Measurements from ENCODE around the gene SLC22A17.
A peak's percentile ranks its signal among the peaks of the same experiment; 100 is the strongest.
"Not testable (repeated sequence)": the region's sequence is repeated elsewhere in the genome, so short reads cannot be mapped to it uniquely, and the experiment has no call there.

The SLC22A17 gene

DNA sequence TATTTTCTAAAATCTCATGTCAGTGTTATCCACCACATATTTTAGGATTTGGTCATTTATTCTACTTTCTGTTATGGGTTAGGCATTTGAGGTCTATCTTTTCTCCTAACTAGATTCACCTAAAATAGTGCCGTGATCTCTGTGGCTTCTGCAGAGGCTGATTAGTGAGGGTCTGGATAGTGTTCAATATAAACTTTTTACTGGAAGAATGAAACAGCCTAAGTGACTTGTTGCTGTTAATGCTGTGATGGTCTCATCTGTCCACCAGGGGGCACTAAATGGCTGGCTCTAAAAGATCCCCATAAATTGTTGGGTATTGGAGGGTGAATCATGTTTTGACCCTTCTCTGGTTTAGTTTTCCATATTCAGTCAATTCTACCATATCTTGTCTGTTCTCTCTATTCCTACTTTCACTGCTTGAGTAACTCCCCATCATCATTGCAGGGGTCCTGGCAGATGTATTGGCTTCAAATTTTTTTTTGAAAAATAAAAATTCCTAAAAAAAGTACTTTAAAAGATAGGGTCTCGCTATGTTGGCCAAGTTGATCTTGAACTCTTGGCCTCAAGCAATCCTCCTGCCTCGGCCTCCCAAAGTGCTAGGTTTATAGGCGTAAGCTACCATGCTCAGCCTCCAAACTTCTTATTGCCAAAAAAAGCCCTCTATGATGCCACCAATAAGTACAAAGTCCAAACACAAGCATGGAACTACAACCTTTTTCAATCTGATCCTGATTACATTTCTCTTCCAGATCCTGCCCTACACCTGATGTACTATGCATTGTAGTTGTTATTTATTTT lies 24.5 kb downstream of the SLC22A17 start:
- DNase-seq: peak in 1 of 2 experiments; percentile 67

DNA sequence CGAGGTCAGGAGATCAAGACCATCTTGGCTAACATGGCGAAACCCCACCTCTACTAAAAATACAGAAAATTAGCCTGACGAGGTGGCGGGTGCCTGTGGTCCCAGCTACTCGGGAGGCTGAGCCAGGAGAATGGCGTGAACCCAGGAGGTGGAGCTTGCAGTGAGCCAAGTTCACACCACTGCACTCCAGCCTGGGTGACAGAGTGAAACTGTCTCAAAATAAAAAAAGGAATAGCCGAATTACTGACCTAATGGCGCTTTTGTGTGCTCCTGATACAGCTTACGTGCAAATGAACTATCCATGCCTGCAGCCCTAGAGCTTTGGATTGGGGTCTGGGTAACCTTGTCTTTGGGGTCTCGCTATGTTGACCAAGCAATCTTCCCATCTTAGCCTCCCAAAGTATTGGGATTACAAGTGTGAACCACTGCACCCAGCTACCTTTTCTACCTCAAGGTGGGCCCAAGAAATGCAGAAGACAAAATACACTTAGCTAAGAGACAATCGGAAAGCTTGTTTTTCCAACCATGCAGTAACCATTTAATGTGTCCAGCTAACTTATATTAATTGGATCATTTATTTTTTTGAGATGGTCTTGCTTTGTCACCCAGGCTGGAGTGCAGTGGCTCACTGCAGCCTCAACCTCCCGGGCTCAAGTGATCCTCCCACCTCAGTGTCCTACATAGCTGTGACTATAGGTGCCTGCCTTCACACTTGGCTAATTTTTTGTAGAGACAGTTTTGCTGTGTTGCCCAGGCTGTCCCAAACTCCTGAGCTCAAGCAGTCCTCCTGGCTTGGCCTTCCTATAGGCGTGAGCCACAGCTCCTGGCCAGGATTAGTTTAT lies 26.0 kb downstream of the SLC22A17 start:
- no peak for DNase-seq

DNA sequence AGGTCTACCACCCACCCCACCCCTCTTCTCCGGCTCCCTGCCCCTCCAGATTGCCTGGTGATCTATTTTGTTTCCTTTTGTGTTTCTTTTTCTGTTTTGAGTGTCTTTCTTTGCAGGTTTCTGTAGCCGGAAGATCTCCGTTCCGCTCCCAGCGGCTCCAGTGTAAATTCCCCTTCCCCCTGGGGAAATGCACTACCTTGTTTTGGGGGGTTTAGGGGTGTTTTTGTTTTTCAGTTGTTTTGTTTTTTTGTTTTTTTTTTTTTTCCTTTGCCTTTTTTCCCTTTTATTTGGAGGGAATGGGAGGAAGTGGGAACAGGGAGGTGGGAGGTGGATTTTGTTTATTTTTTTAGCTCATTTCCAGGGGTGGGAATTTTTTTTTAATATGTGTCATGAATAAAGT lies 26.9 kb downstream of the SLC22A17 start:
- DNase-seq: not testable (repeated sequence)

DNA sequence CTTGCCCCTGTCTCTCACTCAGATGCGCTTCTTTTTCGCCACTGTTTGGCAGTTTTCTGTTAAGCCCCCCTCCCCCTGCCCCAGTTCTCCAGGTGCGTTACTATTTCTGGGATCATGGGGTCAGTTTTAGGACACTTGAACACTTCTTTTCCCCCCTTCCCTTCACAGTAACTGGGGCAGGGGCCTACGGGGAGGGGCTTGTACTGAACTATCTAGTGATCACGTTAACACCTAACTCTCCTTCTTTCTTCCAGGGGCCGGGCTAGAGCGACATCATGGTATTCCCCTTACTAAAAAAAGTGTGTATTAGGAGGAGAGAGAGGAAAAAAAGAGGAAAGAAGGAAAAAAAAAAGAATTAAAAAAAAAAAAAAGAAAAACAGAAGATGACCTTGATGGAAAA lies 27.7 kb downstream of the SLC22A17 start:
- DNase-seq: no peak

DNA sequence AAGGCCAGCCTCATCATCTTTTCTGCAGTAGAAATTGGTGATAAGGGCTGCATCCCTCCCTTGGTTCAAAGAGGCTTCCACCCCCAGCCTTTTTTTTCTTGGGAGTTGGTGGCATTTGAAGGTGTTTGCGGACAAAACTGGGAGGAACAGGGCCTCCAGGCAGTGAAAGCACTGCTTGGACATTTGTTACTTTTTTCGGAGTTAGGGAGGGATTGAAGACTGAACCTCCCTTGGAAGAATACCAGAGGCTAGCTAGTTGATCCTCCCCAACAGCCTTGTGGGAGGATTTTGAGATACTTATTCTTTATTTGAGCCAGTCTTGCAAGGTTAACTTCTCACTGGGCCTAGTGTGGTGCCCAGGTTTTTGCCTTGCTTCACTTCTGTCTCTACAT lies 28.2 kb downstream of the SLC22A17 start:
- DNase-seq: no peak

DNA sequence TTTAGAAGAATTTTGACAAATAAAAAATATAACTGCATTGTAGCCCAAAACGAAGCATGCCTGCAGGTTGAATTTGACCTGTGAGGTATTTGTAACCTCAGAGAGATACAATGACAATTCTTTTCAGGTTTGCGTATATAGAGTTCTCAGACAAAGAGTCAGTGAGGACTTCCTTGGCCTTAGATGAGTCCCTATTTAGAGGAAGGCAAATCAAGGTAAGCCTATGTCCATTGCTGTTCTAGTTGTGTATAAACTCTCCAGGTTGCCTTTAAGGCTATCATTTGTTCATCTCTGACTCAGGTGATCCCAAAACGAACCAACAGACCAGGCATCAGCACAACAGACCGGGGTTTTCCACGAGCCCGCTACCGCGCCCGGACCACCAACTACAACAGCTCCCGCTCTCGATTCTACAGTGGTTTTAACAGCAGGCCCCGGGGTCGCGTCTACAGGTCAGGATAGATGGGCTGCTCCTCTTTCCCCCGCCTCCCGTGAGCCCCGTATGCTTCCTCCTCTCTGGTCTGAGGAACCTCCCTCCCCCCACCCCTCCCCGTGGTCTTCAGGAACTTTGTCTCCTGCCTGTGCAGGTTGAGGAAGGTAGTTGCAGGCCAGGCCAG lies 28.7 kb downstream of the SLC22A17 start:
- DNase-seq: no peak

DNA sequence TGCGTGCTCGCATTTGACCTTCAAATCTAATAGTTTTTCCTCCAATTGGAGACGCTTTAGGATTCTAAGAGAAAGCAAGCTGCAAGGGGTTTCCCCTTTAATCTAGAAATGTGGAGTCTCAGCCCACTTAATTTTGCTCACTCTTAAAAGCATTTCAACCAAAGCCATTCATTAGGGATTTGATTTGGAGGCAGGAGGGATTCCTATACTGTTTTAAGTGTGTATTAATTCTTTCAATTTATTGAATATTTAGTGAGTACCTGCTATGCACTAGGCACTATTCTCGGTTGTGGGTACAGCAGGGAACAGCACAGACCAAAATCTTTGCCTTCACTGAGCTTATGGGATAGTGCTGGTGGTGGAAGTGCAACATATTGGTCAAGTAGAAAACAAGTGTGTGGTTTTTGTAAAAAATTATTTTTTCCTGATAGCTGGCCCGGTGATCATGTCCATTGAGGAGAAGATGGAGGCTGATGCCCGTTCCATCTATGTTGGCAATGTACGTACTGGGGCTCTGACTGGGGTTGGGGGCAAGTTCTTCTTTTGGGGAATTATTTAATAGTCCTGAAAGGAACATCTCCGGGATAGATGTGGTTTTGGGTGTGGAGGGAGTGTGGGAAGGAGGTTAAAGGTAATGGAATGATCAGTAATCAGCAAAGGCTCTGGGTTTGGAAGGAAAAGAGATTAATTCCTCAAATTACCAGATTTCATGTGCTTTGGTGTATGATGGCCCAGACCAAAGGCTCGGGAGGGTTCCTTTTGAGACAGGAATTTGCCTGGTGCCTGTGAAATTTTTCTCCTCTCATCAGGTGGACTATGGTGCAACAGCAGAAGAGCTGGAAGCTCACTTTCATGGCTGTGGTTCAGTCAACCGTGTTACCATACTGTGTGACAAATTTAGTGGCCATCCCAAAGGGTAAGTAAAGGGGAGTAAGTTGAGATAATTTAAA lies 29.8 kb downstream of the SLC22A17 start:
- DNase-seq: no peak

DNA sequence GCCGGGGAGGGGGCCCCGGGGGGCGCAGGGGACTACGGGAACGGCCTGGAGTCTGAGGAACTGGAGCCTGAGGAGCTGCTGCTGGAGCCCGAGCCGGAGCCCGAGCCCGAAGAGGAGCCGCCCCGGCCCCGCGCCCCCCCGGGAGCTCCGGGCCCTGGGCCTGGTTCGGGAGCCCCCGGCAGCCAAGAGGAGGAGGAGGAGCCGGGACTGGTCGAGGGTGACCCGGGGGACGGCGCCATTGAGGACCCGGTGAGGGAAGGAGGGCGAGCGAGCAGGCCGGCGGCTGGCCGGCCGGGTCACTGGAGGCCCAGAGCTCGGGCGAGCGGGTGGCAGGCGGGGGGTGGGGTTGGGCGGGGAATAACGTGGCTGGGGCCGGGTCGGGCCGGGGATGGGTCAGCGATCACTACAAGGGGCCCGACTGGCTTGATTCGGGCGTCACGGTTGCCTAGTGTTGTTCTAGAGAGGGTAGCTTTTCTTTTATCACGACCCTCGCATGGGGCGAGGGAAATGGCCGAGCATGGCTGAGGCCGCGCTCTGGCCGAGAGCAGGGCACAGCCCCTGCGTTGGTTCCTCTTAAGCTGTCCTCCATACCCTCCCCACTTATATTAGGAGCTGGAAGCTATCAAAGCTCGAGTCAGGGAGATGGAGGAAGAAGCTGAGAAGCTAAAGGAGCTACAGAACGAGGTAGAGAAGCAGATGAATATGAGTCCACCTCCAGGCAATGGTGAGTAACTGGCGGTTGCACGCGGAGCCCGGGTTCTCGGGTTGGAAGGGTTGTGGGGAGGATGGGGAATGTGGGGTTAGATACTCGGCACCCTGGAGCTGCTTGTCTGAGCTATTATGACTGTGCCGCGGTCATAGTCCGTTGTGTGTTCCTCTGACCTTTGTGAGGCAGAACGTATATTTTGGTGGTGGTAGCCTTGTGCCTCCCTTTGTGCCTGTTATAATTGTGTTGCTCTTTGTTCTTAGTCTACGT lies 30.8 kb downstream of the SLC22A17 start:
- peak in 1 of 2 experiments; percentile 39 for DNase-seq

DNA sequence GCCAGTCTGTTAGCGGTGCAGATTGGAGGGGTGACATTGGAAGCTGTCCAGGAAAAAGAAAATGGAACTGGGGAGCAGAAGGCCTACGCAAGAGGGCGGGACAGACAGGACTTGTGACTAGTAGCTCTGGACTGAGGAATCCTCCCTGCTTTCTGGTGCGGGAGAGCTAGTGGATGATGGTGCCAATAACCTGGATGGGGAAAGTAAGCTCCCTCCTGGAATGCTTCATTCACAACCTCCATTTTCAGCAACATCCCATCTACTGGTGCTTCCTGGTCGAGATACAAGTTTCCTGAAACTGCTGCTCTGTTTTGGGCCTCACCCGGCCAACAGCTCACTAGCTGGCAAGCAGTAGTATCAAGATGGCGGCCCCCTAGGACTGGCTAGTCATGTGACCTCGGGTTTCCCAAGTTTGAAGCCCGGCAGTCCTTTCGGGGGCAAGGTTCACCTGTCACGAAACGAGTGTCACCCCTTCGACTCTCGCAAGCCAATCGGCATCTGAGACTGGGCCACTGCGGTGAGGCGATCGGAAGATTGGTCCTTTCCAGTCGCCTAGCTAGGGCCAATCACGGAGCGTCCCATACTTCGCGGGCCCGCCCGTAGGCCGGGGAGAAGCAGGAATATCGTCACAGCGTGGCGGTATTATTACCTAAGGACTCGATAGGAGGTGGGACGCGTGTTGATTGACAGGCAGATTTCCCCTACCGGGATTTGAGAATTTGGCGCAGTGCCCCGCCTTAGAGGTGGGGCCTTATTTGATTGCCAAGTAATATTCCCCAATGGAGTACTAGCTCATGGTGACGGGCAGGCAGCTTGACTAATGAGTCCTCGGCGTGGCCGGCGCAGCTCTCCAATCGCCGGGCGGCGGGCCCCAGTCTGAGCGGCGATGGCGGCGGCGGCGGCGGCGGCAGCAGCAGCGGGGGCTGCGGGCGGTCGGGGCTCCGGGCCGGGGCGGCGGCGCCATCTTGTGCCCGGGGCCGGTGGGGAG lies 31.8 kb downstream of the SLC22A17 start, which contains the start of gene PABPN1:
TSS of gene PABPN1 (plus strand) at position 874 of the 988 bp plus-strand sequence. CDS start at position 887, 13 bp downstream.
- DNase-seq: peak; percentile 98 to 100

DNA sequence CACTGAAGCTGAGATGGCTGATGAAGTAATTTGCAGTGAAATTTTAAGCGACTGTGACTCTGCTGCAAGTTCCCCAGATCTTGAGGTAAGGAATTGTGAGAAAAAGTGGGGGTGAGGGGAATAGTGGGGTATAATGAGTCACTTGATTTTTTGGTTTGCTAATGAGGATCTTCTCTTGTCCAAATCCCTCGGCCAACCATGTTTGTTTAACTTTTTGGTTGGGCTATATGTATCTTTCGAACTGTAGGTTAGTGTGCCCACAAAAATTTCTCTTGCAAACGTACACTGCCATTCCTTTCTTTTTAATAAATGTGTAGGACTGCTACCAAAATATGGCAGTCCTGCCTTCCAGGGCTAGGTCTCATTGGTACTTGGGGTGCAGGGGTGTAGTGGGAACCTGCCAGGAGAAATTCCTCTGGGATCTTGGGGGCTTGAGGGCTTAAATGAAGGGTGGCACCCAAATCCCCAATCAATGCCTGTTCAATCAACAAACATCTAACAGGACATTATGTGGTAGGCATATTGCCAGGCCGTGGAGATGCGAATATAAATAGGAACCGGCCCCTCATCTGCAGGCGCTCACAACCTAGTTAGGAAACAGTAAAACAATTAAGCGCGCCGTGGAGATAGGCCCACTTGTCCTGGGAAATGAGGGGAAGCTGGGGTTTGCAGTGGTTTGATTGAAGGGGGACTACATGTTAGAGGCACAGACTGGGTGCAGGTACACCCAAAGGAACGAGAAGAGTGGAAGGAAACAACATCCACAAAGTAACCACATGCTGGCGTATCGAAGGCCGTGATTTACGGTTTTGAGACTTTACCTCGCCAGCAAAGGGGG lies 32.7 kb downstream of the SLC22A17 start:
- DNase-seq: no peak

DNA sequence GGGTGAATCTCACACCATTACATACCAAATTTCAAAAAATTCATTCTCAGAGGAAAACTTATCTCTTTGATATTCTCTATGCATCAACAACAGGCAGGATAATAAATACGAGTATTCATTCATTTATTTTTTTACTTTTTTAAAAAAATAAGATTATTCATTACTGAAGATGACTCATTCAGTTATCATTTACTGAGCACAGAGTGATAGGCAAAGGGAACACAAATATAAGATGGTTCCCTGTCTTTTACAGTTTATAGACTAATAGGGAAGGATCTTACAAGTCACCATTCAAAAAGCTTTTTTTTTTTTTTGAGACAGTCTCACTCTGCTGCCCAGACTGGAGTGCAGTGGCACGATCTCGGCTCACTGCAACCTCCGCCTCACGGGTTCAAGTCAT lies 36.4 kb downstream of the SLC22A17 start:
- DNase-seq: no peak

DNA sequence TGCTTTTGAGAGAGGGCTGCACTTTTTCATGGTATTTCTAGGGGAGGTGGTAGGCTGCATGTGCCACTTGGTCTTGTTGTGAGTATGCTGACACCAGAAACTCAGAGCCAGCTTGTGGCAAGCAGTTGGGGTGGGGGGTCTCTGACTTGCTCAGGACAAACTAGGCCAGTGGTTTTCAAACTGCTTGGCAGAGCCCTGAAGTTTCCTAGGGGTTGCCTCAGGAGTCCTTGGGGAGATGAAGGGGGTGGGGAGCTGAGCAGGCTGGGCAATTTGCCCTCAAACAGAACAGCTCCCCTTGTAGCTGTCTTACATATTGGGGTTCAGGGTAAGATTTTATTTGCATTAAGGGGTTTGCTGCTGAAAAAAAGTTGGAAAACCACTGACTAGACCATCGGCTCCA lies 42.1 kb downstream of the SLC22A17 start:
- DNase-seq: no peak

DNA sequence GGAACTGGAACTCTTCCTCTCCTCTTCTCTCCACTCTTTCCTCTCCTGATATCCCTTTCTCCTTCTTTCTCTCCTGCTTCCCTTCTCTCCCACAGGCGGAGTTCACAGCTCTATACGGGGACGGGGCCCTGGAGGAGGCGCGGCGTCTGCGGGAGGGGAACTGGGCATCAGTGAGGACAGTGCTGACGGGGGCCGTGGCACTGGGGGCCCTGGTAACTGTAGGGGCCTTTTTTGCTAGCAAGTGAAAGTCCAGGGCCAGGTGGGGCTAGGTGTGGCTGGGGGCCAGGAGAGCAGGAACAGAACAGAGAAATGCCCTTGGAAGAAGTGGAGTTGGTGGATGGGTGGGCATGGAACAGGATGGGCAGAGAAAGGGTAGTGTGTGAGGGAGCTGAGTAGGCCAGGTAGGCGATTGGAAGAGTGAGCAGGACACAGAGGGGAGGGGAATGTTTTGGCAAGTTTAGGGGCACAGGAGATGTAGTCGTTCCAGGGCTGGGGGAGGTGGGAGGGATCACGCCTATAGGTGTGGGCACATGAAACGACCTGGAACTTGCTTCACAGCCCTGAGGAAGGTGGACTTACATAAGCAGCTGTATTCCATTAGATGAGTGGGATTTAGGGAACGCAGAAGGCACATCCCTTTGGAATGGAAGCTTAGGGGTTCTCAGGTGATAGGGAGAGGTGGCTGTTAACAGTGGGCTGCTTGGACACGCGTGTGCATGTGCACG lies 43.8 kb downstream of the SLC22A17 start:
- no peak for DNase-seq

DNA sequence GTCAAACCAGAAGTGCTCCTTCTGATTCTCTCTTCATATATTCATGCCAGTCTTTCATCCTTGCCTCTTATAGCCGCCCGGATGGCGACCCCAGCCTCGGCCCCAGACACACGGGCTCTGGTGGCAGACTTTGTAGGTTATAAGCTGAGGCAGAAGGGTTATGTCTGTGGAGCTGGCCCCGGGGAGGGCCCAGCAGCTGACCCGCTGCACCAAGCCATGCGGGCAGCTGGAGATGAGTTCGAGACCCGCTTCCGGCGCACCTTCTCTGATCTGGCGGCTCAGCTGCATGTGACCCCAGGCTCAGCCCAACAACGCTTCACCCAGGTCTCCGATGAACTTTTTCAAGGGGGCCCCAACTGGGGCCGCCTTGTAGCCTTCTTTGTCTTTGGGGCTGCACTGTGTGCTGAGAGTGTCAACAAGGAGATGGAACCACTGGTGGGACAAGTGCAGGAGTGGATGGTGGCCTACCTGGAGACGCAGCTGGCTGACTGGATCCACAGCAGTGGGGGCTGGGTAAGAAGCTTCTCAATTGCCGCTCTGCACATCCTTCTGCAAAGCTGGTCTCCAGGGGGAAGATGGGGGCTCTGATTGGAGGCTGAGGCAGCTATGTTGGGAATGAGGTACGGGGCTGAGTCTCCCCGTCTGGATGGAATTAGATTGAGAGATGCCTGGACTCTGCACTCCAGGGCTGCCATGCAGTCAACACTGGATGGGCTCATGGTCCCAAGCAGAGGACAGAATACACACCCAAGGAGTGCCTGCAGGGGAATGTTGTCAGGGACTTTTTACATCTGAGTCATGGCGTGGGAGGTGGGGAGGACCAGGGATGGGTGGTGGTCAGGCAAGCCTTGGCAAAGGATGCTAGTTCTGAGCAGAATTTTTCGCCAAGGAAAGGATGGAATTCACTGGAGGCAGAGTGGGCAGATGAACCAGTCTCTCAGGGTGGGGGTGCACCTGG lies 44.7 kb downstream of the SLC22A17 start:
- DNase-seq: no peak

DNA sequence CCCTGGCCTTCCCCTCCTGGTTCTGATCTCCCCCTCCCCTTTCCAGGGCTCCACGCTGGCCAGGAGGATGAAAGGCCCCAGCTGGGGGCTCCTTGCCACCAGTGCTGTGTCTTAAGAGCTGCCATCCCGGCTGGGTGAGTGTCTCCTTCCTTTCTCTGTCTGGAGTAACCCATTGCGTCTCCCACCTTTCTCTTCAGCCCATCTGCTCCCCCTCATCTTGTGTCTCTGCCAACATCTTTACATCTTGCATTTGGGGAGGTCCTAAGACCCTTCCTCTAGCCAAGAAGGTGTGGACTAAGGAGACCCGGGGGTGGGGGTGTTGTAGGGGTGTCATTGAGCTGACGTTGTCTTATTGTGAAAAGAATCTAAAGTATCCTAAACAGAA lies 45.5 kb downstream of the SLC22A17 start:
- DNase-seq: no peak

DNA sequence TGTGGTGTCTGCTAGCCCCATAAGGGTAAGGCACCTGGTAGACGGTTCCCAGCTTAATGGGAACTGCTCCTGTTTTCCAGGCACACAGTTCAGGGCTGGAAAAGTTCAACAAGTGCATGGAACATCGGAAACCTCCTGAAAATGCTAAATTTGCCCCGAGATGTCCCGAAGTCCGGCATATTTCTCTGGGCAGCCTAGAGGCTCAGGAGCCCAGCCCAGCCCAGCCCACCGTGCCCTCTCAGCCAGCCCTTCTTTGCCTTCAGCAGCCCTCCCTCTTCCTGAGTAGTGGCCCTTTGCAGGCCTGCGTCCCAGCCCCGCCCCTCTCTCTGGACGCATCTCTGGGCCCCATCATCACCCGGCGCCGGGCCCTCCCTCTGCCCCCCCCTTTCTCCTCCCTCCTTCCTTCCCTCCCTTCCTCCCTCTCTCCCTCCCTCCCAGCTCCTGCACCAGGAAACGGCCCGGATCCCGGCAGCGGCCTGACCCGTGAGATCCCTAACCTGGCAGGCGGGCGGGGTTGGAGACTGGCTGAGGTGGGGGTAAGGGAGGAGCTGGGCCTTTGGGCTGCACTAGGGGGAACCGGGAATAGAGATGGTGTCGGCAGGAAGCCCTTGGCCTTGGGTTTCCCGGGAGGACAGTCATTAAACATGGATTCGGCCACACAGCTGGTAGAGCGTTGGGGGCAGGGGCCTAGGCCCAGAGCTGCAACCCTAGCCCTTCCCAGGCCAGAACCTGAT lies 46.1 kb downstream of the SLC22A17 start, which contains the start of gene BCL2L2:
TSS of gene BCL2L2 (plus strand) at position 422 of the 734 bp plus-strand sequence. CDS start 935 bp downstream, outside the sequence.
- DNase-seq: peak; percentile 46 to 93

Measured in SW 1271 (cell line).